Adrenal gland (tissue), 5 donors: ENCODE results near the gene ARID4B.

Experiments used
- POLR2A ChIP-seq, 2 donors: fragments of 450-650 bp; IDR thresholded peaks; one replicate each; pipeline ENCODE4 v1.6.1; 2017; ENCODE audit warnings: antibody characterized with exemption in 2 of 2, mild to moderate bottlenecking in 2 of 2, moderate library complexity in 1 of 2
- TF ChIP-seq, protein P1 (sequence below), 6 experiments: fragments of 450-650 bp in 4 of 6; fragments of 200-600 bp in 2 of 6; sonication (generic) in 1 of 6; IDR thresholded peaks; 1 replicate in 5 of 6; 2 replicates in 1 of 6; pipeline versions ENCODE4 v1.5.1 to v1.8.0; 2016 to 2021; ENCODE audit warnings: antibody characterized with exemption in 6 of 6, mild to moderate bottlenecking in 2 of 6, moderate library complexity in 1 of 6
- donor health status: DM: no; HTN: no; CAD: no.

DNA sequence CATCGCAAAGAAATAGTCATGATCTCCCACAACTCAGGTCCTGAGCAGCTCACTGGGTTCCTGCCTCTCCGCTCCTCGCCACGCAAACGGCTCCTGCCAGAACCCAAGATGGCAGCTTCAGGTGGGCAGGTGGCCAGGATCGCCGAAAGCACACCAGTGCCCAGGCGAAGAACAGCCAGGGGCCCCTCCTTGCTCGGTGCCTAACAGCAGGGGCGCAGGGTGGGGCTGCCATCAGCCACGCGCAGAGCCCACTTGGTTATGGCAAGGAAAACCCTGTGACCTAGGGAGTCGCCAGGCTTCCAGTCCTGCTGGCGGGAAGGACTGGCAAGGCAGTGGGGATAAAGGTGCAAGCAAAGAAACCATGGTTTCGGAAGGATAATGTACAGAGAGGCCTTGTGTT lies 47.5 kb downstream of the ARID4B start:
- TF ChIP-seq, protein P1, sequence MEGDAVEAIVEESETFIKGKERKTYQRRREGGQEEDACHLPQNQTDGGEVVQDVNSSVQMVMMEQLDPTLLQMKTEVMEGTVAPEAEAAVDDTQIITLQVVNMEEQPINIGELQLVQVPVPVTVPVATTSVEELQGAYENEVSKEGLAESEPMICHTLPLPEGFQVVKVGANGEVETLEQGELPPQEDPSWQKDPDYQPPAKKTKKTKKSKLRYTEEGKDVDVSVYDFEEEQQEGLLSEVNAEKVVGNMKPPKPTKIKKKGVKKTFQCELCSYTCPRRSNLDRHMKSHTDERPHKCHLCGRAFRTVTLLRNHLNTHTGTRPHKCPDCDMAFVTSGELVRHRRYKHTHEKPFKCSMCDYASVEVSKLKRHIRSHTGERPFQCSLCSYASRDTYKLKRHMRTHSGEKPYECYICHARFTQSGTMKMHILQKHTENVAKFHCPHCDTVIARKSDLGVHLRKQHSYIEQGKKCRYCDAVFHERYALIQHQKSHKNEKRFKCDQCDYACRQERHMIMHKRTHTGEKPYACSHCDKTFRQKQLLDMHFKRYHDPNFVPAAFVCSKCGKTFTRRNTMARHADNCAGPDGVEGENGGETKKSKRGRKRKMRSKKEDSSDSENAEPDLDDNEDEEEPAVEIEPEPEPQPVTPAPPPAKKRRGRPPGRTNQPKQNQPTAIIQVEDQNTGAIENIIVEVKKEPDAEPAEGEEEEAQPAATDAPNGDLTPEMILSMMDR (IDR thresholded peaks at IDR 0.05) = no peak
- TF ChIP-seq POLR2A (IDR thresholded peaks at IDR 0.05) = no peak
